DOHH2 (cell line): ENCODE measurements around the gene SLCO2A1.

Source experiments
- EZH2phosphoT487 ChIP-seq: fragments of 200-600 bp; sonication (generic); IDR thresholded peaks from 2 replicates; pipeline ENCODE4 v1.6.1; 2017; ENCODE audit warnings: borderline replicate concordance, mild to moderate bottlenecking, antibody characterized with exemption, low read length, moderate library complexity, mixed read lengths
- TF ChIP-seq, protein P1 (sequence below): fragments of 200-600 bp; sonication (generic); IDR thresholded peaks from one replicate; pipeline ENCODE4 v1.5.1; 2014; ENCODE audit warnings: antibody characterized with exemption, mild to moderate bottlenecking, low read depth, low read length; ENCODE audit not compliant: poor library complexity, severe bottlenecking

GRCh38 chr3:134074790-134075567, 45.3 kb upstream of the SLCO2A1 start:
- TF ChIP-seq, protein P1, sequence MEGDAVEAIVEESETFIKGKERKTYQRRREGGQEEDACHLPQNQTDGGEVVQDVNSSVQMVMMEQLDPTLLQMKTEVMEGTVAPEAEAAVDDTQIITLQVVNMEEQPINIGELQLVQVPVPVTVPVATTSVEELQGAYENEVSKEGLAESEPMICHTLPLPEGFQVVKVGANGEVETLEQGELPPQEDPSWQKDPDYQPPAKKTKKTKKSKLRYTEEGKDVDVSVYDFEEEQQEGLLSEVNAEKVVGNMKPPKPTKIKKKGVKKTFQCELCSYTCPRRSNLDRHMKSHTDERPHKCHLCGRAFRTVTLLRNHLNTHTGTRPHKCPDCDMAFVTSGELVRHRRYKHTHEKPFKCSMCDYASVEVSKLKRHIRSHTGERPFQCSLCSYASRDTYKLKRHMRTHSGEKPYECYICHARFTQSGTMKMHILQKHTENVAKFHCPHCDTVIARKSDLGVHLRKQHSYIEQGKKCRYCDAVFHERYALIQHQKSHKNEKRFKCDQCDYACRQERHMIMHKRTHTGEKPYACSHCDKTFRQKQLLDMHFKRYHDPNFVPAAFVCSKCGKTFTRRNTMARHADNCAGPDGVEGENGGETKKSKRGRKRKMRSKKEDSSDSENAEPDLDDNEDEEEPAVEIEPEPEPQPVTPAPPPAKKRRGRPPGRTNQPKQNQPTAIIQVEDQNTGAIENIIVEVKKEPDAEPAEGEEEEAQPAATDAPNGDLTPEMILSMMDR, result no peak
- TF ChIP-seq EZH2phosphoT487, result no peak
